Suprapubic skin (tissue), 4 donors: ENCODE measurements around the gene KHSRP.

Source experiments
- EP300 ChIP-seq: sonication (generic); formaldehyde crosslinking; IDR thresholded peaks from one replicate; pipeline ENCODE4 v1.6.1; 2017; ENCODE audit warnings: antibody characterized with exemption
- POLR2A ChIP-seq, 2 donors: fragments of 450-650 bp; IDR thresholded peaks; one replicate each; pipeline ENCODE4 v1.6.1; 2017; ENCODE audit warnings: antibody characterized with exemption in 2 of 2, mild to moderate bottlenecking in 2 of 2, moderate library complexity in 2 of 2
- POLR2AphosphoS5 ChIP-seq, 3 donors: sonication (generic); formaldehyde crosslinking; IDR thresholded peaks; one replicate each; pipeline ENCODE4 v1.6.1; 2017; ENCODE audit warnings: antibody characterized with exemption in 3 of 3
- TF ChIP-seq, protein P1 (sequence below), 2 donors: fragments of 200-600 bp in 1 of 2; fragments of 450-650 bp in 1 of 2; sonication (generic) in 1 of 2; IDR thresholded peaks; one replicate each; pipeline ENCODE4 v1.5.1; 2016 to 2019; ENCODE audit warnings: antibody characterized with exemption in 2 of 2, mild to moderate bottlenecking in 1 of 2, moderate library complexity in 1 of 2

DNA sequence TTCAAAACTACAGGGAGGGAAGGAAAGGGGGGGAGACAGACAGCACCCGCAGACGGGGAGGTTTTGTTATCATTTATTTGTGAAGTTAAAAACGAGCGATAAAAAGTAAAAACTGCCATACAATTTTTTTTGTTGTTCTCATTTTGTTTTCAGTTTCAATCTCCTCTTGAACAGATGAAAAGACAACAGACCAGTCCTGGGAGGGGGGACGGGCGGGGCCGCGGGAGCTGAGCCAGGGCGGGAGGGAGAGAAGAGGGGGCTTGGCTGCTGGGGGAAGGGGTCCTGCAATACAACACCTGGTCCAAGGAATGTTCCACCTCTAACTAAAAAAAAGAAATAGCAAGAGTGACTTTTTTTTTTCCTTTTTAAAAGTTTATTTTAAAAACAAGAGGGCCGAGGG is 11.3 kb downstream of the KHSRP start:
- TF ChIP-seq, protein P1, sequence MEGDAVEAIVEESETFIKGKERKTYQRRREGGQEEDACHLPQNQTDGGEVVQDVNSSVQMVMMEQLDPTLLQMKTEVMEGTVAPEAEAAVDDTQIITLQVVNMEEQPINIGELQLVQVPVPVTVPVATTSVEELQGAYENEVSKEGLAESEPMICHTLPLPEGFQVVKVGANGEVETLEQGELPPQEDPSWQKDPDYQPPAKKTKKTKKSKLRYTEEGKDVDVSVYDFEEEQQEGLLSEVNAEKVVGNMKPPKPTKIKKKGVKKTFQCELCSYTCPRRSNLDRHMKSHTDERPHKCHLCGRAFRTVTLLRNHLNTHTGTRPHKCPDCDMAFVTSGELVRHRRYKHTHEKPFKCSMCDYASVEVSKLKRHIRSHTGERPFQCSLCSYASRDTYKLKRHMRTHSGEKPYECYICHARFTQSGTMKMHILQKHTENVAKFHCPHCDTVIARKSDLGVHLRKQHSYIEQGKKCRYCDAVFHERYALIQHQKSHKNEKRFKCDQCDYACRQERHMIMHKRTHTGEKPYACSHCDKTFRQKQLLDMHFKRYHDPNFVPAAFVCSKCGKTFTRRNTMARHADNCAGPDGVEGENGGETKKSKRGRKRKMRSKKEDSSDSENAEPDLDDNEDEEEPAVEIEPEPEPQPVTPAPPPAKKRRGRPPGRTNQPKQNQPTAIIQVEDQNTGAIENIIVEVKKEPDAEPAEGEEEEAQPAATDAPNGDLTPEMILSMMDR (IDR thresholded peaks at IDR 0.05) = no peak
- no peak for TF ChIP-seq POLR2A (IDR thresholded peaks at IDR 0.05)
- no peak for TF ChIP-seq EP300
- no peak for TF ChIP-seq POLR2AphosphoS5 (IDR thresholded peaks at IDR 0.05)
